ENCODE results near the gene PIP4K2C. TPM values are rescaled to one million over a fixed set of nuclear protein-coding genes. Genes with fewer than 3 reads are reported as not detected.

Gene PIP4K2C
- polyA plus RNA-seq, 2 of the 4 experiments (the other 2 are of a cell fraction), result 35.3 to 62.9 TPM

DNA sequence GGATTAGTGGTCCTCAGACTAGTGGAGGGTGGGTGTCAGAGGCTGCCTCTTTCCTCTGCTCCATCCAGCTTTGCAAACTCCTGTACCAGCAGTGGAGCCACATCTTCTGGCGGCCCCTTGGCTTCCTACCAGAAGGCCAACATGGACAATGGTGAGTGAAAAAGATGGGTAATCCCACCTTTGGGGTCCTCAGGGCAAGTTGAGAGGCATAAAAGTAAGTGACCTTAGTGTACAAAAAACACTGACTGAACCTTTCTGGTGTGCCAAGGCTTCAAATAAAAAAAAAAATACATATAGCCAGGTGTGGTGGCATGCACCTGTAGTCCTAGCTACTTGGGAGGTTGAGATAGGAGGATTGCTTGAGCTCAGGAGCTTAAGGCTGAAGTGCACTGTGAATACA is 9.2 kb upstream of the PIP4K2C start:
- Histone ChIP-seq H3K4me2 (no peak overlapping the region), H3K4me3 (no peak overlapping the region), H3K27ac (no peak overlapping the region), H3K4me1 (peaks cover 13% of the 10 kb centered on the region), H3K9me3 (no peaks in the 10 kb centered on the region)
- 100% methylated on average over 1 of the region's 1 CpG for WGBS (ENCODE audit: missing lambda C conversion rate)
- TF ChIP-seq, protein P1, sequence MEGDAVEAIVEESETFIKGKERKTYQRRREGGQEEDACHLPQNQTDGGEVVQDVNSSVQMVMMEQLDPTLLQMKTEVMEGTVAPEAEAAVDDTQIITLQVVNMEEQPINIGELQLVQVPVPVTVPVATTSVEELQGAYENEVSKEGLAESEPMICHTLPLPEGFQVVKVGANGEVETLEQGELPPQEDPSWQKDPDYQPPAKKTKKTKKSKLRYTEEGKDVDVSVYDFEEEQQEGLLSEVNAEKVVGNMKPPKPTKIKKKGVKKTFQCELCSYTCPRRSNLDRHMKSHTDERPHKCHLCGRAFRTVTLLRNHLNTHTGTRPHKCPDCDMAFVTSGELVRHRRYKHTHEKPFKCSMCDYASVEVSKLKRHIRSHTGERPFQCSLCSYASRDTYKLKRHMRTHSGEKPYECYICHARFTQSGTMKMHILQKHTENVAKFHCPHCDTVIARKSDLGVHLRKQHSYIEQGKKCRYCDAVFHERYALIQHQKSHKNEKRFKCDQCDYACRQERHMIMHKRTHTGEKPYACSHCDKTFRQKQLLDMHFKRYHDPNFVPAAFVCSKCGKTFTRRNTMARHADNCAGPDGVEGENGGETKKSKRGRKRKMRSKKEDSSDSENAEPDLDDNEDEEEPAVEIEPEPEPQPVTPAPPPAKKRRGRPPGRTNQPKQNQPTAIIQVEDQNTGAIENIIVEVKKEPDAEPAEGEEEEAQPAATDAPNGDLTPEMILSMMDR (IDR thresholded peaks at IDR 0.05), result no peak
- TF ChIP-seq, protein P2, sequence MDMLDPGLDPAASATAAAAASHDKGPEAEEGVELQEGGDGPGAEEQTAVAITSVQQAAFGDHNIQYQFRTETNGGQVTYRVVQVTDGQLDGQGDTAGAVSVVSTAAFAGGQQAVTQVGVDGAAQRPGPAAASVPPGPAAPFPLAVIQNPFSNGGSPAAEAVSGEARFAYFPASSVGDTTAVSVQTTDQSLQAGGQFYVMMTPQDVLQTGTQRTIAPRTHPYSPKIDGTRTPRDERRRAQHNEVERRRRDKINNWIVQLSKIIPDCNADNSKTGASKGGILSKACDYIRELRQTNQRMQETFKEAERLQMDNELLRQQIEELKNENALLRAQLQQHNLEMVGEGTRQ (IDR thresholded peaks at IDR 0.05), result no peak
- TF ChIP-seq, protein P3, sequence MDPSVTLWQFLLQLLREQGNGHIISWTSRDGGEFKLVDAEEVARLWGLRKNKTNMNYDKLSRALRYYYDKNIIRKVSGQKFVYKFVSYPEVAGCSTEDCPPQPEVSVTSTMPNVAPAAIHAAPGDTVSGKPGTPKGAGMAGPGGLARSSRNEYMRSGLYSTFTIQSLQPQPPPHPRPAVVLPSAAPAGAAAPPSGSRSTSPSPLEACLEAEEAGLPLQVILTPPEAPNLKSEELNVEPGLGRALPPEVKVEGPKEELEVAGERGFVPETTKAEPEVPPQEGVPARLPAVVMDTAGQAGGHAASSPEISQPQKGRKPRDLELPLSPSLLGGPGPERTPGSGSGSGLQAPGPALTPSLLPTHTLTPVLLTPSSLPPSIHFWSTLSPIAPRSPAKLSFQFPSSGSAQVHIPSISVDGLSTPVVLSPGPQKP (IDR thresholded peaks at IDR 0.05; ENCODE audit: low read depth, low read length), result no peak
- TF ChIP-seq NR3C1 (IDR thresholded peaks at IDR 0.05) (no peak), ZC3H11A (IDR thresholded peaks at IDR 0.05) (no peak), HDAC2 (IDR thresholded peaks at IDR 0.05) (no peak), RCOR1 (IDR thresholded peaks at IDR 0.05; ENCODE audit: low read depth, low read length) (no peak)
- DNase-seq (ENCODE audit: low read depth in 1 of 2, low spot score in 1 of 2) (no peak), FAIRE-seq (no peak), ATAC-seq (no peak)
- ChIA-PET CTCF (interaction anchor here (1.0 to 10.0 kb wide), 19 partner anchors 10 to 153 kb away, joined by 3 to 336 read pairs (median 29); partner anchors contain the start of genes ARHGEF25, B4GALNT1, DTX3 and OS9), POLR2A (interaction anchor here (1.5 kb wide), 1 partner anchor 9 kb away, joined by 4 read pairs; the partner anchor contains the start of gene PIP4K2C)

DNA sequence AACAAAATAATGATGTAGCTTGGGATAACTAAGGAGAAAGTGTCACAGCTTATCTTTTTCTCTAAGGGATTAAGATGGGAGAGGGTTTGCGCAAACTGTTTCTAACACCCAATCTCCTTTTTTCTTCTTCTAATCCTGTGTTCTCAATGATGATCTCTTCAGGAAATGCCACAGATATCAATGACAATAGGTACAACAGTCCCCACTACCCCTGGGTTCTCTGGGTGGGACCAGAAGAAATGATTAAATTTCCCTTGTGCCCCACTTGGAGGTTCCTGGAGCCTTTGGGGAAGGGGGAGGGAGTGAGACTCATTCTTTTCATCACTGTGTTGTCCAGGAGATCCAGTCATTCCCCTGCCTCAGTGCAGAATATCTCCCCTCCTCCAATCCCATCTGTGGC is 8.6 kb upstream of the PIP4K2C start:
- H3K4me3 ChIP-seq, result no peak overlapping the region
- peaks cover 13% of the 10 kb centered on the region for H3K4me1 ChIP-seq
- H3K4me2 ChIP-seq, result no peak overlapping the region
- POLR2A ChIA-PET, result interaction anchor here (1.5 kb wide), 1 partner anchor 9 kb away, joined by 4 read pairs; the partner anchor contains the start of gene PIP4K2C
- ATAC-seq, result no peak
- 90% methylated on average over 1 of the region's 1 CpG for WGBS (ENCODE audit: missing lambda C conversion rate)
- no peak for DNase-seq (ENCODE audit: low read depth in 1 of 2, low spot score in 1 of 2)
- no peaks in the 10 kb centered on the region for H3K9me3 ChIP-seq
- FAIRE-seq, result no peak
- no peak overlapping the region for H3K27ac ChIP-seq
- CTCF ChIA-PET, result interaction anchor here (0.6 to 10.0 kb wide), 28 partner anchors 11 to 178 kb away, joined by 3 to 336 read pairs (median 16); partner anchors contain the start of genes ARHGEF25, B4GALNT1, DTX3 and OS9
- TF ChIP-seq, protein P4, sequence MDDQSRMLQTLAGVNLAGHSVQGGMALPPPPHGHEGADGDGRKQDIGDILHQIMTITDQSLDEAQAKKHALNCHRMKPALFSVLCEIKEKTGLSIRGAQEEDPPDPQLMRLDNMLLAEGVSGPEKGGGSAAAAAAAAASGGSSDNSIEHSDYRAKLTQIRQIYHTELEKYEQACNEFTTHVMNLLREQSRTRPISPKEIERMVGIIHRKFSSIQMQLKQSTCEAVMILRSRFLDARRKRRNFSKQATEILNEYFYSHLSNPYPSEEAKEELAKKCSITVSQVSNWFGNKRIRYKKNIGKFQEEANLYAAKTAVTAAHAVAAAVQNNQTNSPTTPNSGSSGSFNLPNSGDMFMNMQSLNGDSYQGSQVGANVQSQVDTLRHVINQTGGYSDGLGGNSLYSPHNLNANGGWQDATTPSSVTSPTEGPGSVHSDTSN (IDR thresholded peaks at IDR 0.05), result no peak

DNA sequence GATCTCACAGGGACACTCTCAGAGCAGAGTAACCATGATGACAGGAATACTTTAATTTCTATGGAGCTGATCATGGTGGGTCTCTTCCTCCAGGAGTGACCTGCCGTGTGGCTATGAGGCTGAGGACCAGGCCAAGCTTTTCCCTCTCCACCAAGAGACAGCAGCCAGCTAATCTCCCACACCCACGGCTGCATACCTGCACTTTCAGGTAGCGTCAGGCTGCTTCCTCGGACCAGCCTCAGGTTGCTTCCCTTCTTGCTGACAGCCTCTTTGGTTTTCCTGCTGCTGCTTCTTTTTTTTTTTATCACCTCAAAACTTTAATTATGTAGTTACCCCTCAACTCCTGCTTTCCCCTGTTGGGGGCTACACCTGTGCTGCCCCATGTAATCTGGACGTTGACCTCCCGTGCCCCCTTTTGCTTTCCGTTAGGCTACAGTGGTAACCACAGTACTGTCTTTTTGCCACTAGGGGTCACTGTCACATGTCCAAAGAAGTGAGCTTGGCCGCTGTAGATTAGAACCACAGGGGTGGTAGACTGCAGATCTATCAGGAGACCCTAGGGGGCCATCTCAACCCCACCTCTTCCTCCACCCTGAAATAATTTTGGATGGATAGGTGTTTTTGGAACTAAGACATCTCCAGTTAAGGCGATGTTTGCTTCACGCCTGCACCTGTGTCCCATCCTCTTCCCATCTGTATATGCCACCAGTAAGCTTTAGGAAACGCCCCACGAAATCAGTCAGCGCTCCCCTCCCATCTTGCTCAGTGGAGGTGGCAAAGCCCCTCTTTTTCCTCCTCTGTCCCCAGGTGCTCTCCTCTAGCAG is 7.8 kb upstream of the PIP4K2C start:
- FAIRE-seq (no peak), DNase-seq (ENCODE audit: low read depth in 1 of 2, low spot score in 1 of 2) (peak; percentile 90 to 96), ATAC-seq (peak; percentile 91 to 98)
- TF ChIP-seq SMC3 (IDR thresholded peaks at IDR 0.05) (peak; percentile 76), ZNF302 (CRISPR knock-in tag; IDR thresholded peaks at IDR 0.05) (no peak), EHF (CRISPR knock-in tag; IDR thresholded peaks at IDR 0.05) (no peak), HOXA7 (CRISPR knock-in tag; IDR thresholded peaks at IDR 0.05) (no peak), CHD4 (IDR thresholded peaks at IDR 0.05; ENCODE audit: borderline replicate concordance) (no peak), RAD21 (conservative IDR thresholded peaks at IDR 0.05 in 1 of 2, IDR thresholded peaks at IDR 0.05 in 1 of 2) (peak; percentile 86 to 93), HDAC2 (IDR thresholded peaks at IDR 0.05) (no peak), RNF2 (IDR thresholded peaks at IDR 0.05; ENCODE audit: borderline replicate concordance, low read depth) (no peak), RFX5 (IDR thresholded peaks at IDR 0.05) (no peak), HOXB13 (CRISPR knock-in tag; IDR thresholded peaks at IDR 0.05; ENCODE audit: low read depth) (no peak), ZC3H11A (IDR thresholded peaks at IDR 0.05) (no peak), KDM1A (IDR thresholded peaks at IDR 0.05; ENCODE audit: low read depth) (no peak)
- TF ChIP-seq, protein P1 (IDR thresholded peaks at IDR 0.05), result peak; percentile 96
- no peaks in the 10 kb centered on the region for H3K9me3 ChIP-seq
- 46% methylated on average over 13 of the region's 13 CpGs for WGBS (ENCODE audit: missing lambda C conversion rate)
- H3K4me3 ChIP-seq, result no peak overlapping the region
- ChIA-PET CTCF (interaction anchor here (0.6 to 10.0 kb wide), 55 partner anchors 10 to 1234 kb away, joined by 3 to 336 read pairs (median 4); partner anchors contain the start of genes ARHGEF25, B4GALNT1, DCTN2 and DTX3), POLR2A (no interaction called here)
- H3K4me2 ChIP-seq, result no peak overlapping the region
- no peak overlapping the region for H3K27ac ChIP-seq
- H3K4me1 ChIP-seq, result peaks cover 13% of the 10 kb centered on the region

All from A549 (cell line).